Measurements from ENCODE around the gene HNRNPC. TPM values are rescaled to one million over a fixed set of nuclear protein-coding genes. Genes with fewer than 3 reads are reported as not detected.
A peak's percentile ranks its signal among the peaks of the same experiment; 100 is the strongest.
"Not testable (repeated sequence)": the region's sequence is repeated elsewhere in the genome, so short reads cannot be mapped to it uniquely, and the experiment has no call there.

The HNRNPC gene
- polyA plus RNA-seq, 3 donors: 830 to 1,041 (median 977) TPM

DNA sequence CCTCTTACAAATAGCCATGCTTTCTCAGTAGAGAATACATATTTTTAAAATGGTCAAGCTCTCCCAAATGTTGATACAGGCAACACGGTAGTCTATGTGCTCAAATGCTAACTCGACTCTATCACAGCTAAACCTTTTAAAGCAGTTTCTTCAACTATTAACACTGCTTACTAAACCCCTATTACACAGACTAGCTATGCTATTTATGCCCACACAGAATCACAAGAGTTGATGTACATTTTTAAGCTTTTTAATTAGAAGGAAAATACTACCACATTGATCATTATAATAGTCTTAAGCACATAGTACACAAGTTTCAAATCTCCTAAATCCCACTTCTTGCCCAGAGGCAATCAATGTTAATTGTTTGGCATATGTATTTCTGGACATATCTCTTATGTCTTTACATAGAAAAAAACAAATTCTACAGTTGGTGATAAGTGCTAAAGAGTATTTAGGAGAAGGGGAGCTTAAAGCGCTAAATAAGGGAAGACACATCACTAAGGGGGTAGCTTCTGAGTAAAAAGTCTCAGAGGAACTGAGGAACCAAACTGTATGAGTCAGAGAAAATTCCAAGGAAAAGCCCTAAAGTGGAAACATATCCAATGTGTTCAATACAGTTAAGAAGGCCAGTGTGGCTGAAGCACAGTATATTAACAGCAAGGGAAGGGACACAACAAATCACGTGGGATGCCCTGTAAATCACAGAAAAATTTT lies 13.7 kb downstream of the HNRNPC start:
- DNase-seq: no peak

DNA sequence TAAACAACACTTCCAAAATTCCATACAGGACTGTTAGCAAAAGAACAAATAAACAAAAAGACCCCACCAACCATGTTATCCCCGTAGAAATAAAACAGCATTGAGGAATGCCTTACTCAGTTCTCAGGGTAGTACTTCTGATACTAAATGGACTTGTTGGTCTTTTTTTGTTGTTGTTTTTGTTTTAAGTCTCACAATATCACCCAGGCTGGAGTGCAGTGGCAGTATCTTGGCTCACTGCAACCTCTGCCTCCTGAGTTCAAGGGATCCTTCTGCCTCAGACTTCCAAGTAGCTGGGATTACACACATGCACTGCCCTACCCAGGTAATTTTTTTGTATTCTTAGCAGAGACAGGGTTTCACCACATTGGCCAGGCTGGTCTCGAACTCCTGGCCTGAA lies 17.1 kb downstream of the HNRNPC start:
- no peak for DNase-seq

DNA sequence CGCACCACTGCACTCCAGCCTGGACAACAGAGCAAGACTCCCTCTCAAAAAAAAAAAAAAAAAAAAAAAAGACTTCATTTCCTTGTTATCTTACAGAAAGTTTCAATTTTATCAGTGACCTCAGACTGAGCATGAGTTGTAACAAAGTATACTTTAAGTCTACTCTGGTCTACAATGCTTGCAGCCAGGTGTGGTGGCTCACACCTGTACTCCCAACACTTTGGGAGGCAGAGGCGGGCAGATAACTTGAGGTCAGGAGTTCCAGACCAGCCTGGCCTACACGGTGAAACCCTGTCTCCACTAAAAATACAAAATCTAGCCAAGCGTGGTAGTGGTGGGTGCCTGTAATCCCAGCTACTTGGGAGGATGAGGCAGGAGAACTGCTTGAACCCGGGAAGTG lies 18.0 kb downstream of the HNRNPC start:
- DNase-seq: no peak

DNA sequence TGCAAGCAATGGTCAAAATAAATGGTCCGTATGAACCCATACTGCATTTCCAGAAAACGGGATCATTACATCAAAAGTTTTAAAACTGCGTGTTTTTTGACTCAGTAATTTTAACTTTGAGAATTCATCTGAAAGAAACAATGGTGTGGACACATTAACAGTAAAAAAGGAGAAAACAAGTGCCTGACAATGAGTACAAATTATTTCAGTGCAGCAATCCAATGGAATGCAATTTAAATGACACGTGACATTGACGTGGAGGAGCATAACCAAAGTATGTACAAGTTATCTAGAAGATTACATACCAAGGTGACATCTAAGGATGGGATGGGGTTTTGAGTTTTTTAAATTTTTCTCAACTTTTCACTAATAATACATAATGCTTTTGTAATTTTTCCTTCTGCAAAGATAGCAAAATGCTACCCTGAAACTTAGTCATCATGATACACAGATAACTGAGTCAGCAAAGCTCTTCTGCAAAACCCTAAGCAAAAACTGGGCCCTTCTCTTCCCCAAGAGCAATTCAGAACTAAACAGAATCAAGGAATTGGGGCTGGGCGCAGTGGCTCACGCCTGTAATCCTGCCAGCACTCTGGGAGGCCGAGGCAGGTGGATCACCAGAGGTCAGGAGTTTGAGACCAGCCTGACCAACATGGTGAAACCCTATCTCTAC lies 20.4 kb downstream of the HNRNPC start:
- DNase-seq: no peak

DNA sequence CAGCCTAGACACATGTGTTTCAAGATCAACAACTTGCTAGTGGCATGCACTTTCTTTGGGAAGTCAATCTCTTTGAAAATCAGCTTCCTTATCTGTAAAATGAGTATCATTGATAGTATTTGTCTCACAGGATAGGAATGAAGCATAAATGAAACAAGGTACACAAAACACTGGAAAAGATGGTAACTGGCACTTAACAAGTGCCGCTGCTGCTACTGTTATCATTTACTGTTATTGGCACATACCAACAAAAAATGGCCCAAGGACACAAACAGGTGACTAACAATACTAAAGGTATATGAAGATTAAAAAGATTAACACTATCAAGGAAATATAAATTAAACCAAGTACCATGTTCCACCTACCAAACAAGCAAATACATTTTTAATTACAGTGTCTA lies 20.9 kb downstream of the HNRNPC start:
- no peak for DNase-seq

DNA sequence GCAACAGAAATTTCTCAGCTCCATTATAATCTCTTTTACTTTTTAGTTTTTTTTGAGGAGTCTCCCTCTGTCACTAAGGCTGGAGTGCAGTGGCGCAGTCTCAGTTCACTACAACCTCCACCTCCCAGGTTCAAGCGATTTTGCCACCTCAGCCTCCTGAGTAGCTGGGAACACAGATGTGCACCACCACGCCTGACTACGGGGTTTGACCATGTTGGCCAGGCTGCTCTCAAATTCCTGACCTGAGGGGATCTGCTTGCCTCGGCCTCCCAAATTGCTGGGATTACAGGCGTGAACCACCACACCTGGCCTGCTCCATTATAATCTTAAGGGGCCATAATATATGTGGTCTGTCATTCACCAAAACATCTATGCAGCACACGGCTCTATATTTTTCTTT lies 23.4 kb downstream of the HNRNPC start:
- DNase-seq: no peak

DNA sequence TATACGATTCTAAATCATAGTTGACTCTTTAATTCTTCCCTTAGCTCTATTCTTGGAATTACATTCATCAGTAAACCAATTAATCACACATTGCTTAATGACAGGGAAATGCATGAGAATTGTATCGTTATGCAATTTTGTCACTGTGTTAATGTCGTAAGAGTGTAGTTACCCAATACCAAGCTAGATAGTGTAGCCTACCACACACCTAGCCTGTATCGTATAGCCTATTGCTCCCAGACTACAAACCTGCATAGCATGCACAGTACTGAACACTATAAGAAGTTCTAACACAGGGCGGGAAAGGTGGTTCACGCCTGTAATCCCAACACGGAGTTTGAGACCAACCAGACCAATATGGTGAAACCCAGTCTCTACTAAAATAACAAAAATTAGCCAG lies 24.7 kb downstream of the HNRNPC start:
- no peak for DNase-seq

DNA sequence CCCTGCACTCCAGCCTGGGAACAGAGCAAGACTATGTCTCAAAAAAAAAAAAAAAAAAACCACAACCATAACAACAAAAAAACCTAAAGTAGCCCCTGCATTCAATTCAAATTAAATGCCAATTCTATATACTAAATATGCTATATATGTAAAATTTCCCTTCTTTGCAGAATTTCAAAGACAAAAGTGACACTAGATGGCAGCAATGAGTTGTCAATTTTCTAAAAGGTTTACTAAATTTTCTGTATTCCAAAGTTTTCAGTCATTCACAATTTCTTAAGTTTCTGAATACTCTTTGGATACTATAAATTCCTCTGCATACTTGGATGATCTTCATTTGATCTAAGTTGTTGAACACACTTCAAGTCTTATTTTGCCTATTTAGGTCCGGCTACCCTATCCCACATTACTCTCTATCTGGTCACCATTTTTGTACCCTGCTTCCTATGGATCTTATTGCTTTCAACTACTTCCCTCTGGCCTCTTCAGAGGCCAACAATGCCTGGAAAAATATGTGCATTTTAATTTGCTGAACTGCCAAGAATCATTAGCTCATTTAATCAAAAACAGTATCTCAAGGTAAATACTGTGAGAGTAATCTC lies 27.9 kb downstream of the HNRNPC start:
- DNase-seq: peak; percentile 4

DNA sequence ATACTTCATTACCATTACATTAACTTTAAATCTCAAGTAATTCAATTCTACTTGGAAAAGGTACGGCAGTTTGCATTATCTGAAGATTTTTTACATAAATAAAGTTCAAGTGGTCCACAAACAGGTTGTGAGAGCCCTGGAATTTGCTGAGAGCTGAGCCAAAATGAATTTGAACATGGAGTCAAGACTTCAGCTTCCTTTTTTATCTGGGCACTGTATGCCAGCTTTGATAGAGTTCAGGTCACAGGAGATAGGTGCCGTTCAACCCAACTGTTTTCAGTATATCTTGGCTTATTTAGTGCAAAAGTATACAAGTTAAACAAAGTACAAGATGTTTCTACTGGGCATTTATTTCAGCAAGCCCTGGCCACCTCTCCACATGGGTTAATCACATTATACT lies 28.8 kb downstream of the HNRNPC start:
- no peak for DNase-seq

DNA sequence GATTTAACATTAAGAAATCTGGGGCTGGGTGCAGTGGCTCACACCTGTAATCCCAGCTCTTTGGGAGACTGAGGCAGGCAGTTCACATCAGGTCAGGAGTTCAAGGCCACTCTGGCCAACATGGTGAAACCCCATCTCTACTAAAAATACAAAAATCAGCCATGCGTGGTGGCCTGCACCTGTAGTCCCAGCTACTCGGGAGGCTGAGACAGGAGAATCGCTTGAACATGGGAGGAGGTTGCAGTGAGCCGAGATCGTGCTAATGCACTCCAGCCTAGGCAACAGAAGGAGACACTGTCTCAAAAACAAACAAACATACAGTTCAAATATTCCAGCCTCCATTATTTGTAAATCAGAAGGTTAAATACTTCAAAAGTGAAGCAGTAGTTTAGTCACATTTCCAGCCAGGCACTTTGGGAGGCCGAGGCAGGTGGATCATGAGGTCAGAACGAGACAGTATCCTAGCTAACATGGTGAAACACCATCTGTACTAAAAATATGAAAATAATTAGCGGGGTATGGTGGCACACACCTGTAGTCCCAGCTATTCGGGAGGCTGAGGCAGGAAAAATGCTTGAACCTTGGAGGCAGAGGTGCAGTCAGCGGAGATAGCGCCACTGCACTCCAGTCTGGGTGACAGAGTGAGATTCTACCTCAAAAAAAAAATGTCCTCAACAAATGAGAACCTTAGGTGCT lies 30.3 kb downstream of the HNRNPC start:
- no peak for DNase-seq

DNA sequence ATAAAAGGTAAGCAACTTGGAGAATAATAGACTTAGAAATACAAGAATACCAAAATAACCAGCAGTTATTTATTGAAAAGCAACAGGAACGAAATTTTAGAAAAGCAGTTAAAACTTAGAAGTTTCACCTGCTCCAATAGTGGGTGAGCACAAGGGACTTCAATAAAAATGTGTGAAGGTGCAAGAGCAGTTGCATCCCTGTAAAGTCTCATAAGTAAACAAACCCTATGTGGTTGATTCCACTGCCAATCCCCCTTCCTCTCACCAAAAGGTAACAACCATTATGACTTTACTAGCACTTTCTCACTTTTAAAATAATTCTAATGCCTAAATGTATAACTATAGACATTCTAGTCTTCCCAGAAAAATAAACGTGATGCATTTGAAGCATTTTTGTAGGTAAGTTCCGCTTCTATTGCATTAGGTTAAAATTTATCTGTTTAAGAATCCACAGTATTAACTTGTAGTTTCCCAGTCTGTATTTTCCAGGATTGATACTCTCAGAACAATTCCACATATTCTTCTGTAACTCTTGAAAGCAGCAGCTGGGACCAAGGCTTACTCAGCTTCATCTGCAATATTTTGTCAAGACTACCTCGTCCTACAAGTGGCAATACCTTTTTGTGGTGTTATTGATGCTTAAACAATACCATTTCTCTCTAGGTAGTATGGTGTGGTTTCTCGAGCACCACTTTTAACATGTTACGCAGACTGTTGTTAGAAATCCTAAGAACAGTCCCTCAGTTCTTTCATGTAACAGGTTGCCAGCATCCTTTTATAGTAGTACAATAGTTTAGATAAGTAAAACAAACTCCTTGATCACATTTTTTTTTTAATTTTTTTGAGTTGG lies 32.1 kb downstream of the HNRNPC start:
- DNase-seq: no peak

DNA sequence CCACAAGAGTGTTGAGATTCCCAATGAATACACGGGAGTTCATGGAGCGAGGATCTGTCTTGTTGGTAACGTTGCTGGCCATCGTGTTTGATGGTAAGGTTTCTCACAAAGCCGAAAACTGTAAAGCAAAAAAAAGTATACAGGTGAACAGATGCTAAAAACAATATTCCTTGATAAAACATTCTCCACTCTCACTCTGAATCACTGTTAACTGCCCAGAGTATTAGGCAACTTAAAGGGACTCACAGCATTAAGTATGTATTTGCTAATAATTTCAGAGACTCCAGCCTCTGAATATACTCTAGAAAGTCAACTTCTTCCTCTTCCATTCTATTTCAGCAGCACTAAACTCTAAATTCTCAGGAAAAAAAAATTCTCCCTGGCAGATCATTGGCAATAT lies 35.1 kb downstream of the HNRNPC start:
- no peak for DNase-seq

DNA sequence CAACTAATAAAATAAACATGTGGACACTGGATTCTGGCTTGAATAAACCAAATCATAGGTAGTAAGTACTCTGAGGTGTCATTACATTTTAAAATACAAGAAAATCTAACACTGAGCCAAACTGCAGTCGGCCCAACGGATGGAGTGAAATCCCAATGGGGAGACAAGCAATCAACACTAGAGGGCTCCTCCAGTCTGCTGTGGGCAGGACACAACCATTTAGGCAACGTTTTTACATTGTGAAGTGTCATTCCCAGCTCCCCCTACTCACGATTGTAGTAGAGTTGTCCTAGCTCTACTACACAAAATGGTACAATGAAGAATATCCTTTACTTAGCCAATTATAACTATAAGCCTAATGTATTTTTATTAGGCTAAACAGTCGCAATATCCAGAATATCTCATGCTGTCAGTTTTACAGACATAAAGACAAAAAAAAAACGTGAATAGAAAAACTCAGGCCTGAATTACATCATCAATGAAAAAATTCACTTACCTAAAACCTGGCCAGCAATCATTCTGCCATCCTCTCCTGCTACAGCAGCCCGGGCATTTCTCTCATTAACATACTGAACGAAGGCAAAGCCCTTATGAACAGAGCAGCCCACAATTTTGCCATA lies 35.7 kb downstream of the HNRNPC start:
- no peak for DNase-seq

DNA sequence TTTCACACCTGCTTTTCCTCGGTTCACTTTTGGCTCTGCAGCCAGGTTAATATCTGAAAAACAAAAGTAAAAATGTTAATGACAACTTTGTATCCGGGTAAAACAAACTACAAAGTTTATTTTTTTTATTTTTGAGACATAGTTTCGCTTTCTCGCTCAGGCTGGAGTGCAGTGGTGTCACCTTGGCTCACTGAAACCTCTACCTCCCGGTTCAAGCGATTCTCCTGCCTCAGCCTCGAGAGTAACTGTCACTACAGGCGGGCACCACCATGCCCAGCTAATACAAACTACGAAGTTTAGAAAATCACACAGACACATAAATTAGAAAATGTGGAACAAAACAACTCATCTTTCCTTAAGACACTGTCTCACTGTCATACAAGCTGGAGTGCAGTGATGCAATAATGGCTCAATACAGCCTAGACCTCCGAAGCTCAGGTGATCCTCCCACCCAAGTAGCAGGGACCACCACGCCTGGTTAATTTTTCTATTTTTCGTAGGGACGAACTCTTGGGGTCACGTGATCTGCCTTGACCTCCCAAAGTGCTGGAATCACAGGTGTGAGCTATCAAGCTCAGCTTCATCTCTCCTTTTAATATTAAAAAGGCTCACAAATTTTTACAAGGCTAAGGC lies 38.1 kb downstream of the HNRNPC start:
- no peak for DNase-seq

DNA sequence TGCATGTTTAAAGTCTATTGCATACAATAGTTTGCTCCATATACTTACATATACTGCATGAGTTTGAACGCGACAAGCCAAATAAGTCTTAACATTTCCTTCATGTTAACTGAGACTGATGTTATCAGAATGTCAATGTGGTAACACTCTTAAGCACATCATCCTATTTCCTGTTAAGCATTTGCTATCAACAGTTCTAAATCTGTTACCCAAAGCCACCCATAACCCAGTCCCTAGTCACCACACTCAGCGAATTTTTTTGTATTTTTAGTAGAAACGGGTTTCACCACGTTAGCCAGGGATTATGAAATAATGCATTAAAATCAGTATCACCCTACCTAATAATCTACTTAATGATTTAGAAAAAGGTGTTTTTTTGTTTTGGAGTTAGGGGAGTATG lies 39.4 kb downstream of the HNRNPC start:
- DNase-seq: no peak

DNA sequence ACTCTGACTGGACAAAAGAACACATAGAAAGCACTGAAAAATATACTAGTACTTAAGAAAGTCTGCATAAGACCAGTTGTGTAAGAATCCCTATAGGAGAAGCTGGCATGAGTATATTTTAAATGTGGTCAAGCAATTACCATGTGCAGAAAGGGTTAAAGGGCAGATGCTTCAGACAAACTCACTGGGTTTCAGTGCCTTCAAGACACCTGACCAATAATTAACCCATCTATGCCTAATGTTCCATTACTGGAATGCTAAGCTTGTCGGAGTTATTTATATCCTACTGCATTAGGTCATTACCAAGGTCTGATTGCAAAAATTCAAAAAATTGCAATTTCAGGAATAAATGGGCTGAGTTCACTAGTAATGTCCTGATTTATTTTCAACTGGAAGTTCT lies 41.3 kb downstream of the HNRNPC start:
- peak; percentile 36 for DNase-seq

DNA sequence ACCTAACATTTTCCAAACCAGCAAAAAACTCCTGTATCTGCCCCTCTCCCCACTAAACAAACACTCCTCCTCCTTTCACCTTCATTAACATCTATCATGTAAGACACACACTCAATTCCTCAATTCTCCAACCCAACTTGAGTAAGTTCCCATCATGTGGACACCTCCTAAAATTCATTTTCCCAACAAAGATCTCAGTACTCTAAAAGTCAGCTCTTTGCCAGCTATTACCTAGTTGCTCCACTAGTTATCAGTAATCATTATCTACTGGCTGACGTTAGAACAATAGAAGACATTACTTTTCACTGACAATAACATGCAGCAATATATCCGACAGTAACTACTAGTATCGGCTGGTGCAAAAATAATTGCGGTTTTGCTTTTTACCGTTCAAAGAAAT lies 42.1 kb downstream of the HNRNPC start:
- DNase-seq: no peak

DNA sequence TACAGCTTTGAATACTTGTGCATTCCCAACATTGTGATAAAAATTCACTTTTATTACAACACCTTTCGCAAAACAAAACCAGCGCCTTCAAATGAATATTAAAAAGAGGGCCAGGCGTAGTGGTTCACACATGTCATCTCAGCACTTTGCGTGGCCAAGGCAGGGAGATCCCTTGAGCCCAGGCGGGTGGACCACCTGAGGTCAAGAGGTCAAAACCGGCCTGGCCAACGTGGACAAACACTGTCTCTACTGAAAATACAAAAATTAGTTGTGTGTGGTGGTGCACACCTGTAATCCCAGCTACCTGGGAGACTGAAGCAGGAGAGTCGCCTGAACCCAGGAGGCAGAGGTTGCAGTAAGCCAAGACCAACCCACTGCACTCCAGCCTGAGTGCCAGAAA lies 42.8 kb downstream of the HNRNPC start:
- DNase-seq: no peak

DNA sequence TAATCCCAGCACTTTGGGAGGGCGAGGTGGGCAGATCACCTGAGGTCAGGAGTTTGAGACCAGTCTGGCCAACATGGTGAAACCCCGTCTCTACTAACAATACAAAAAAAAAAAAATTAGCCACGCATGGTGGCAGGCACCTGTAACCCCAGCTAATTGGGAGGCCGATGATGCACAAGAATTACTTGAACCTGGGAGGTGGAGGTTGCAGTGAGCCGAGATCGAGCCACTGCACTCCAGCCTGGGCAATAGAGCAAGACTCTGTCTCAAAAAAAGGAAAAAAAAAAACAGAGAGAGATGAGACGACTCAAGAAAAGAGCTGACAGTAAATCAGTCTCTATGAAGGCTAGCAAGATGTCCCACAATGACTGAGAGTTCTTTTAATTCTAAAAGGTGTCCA lies 44.1 kb downstream of the HNRNPC start:
- DNase-seq: not testable (repeated sequence)

DNA sequence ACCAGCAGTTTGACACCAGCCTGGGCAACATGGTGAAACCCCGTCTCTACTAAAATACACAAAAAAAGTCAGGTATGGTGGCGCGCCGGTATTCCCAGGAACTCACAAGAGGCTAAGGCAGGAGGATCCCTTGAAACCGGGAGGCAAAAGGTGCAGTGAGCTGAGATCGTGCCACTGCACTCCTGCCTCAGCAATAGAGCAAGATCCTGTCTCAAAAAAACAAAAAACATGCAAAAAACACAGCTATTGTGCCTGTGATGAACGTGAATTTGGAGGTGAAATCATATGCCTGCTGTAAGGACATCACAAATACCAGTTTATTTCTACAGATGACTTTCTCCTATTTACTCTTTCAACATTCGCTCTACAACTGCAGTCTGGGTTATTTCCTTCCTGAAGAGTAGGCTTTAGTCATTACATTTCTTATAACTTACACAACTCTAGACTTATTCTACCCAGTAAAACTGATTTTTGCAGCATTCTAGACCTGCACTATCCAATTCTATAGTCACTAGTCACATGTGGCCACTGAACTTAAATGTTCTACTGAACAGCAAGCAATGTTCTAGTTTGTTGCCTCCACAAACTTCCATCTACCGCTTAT lies 48.3 kb downstream of the HNRNPC start:
- no peak for DNase-seq

All from renal pelvis (tissue), 4 donors.